Measurements from ENCODE around the gene STIMATE. TPM values are rescaled to one million over a fixed set of nuclear protein-coding genes. Genes with fewer than 3 reads are reported as not detected.

Gene STIMATE
- total and polyA plus RNA-seq, 2 of the 4 experiments (the other 2 are of a cell fraction): 10.6 to 17.8 TPM

- Histone ChIP-seq H3K56ac (ENCODE audit: extremely low read depth, insufficient read depth, low read length) (no peak overlapping the region), H2BK20ac (ENCODE audit: low read depth, low read length) (no peak overlapping the region), H3K36me3 (ENCODE audit: control insufficient read depth, insufficient read depth, low read length) (no peaks in the 10 kb centered on the region), H3K4me1 (ENCODE audit: control insufficient read depth, insufficient read depth, low read length) (peaks cover 1% of the 10 kb centered on the region; the same call in 1 of the 2 replicates), H4K20me1 (ENCODE audit: insufficient read depth, low read length) (no peaks in the 10 kb centered on the region), H2BK120ac (ENCODE audit: low read depth, low read length) (no peak overlapping the region), H2AFZ (replicated peaks; ENCODE audit: low read length, poor library complexity) (no peak overlapping the region), H2BK5ac (ENCODE audit: low read depth, low read length, poor library complexity, severe bottlenecking) (no peak overlapping the region), H4K5ac (ENCODE audit: low read depth, low read length) (no peak overlapping the region), H3K27me3 (ENCODE audit: control insufficient read depth, insufficient read depth, low read length) (peaks cover 27% of the 10 kb centered on the region; the same call in 1 of the 2 replicates), H2BK15ac (ENCODE audit: low read depth, low read length) (no peak overlapping the region), H3K4me2 (ENCODE audit: low read depth, low read length) (no peak overlapping the region), H3K4me3 (ENCODE audit: insufficient read depth, low read depth, low read length) (no peak overlapping the region), H3K9me3 (ENCODE audit: control insufficient read depth, insufficient read depth, low read length) (no peaks in the 10 kb centered on the region), H3K9me1 (ENCODE audit: insufficient read depth, low read length) (no peaks in the 10 kb centered on the region), H3K14ac (replicated peaks; ENCODE audit: low read depth, low read length) (no peak overlapping the region), H2AK9ac (replicated peaks; ENCODE audit: low read depth, low read length, poor library complexity) (no peak overlapping the region), H3K27ac (ENCODE audit: insufficient read depth, low read length) (no peak overlapping the region), H4K8ac (ENCODE audit: low read depth in 2 of 2, low read length in 2 of 2) (no peak overlapping the region), H4K91ac (ENCODE audit: insufficient read depth, low read depth, low read length) (no peak overlapping the region), H3K9ac (ENCODE audit: low read depth, low read length) (no peak overlapping the region), H3K23ac (ENCODE audit: low read depth, low read length) (no peak overlapping the region), H3K79me1 (ENCODE audit: low read depth in 1 of 2, low read length in 2 of 2) (no peaks in the 10 kb centered on the region), H3K4ac (ENCODE audit: low read depth, low read length) (no peak overlapping the region), H2AK5ac (ENCODE audit: low read depth, low read length) (no peak overlapping the region), H3K18ac (ENCODE audit: low read depth, low read length) (no peak overlapping the region)
- no peak for ATAC-seq (ENCODE audit: low read depth)
- DNase-seq: no peak
- BruUV-seq (replicated peaks): no TSS peak
- TF ChIP-seq CEBPB (IDR thresholded peaks at IDR 0.05; ENCODE audit: low read depth, low read length): no peak
- TF ChIP-seq FOS (IDR thresholded peaks at IDR 0.05; ENCODE audit: low read depth, low read length): no peak
- no peak for TF ChIP-seq RAD21 (IDR thresholded peaks at IDR 0.05; ENCODE audit: low read length)
- TF ChIP-seq, protein P1, sequence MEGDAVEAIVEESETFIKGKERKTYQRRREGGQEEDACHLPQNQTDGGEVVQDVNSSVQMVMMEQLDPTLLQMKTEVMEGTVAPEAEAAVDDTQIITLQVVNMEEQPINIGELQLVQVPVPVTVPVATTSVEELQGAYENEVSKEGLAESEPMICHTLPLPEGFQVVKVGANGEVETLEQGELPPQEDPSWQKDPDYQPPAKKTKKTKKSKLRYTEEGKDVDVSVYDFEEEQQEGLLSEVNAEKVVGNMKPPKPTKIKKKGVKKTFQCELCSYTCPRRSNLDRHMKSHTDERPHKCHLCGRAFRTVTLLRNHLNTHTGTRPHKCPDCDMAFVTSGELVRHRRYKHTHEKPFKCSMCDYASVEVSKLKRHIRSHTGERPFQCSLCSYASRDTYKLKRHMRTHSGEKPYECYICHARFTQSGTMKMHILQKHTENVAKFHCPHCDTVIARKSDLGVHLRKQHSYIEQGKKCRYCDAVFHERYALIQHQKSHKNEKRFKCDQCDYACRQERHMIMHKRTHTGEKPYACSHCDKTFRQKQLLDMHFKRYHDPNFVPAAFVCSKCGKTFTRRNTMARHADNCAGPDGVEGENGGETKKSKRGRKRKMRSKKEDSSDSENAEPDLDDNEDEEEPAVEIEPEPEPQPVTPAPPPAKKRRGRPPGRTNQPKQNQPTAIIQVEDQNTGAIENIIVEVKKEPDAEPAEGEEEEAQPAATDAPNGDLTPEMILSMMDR (conservative IDR thresholded peaks at IDR 0.05; ENCODE audit: low read depth, low read length): no peak
- TF ChIP-seq RCOR1 (IDR thresholded peaks at IDR 0.05; ENCODE audit: insufficient replicate concordance, low read length): no peak
- whole genome bisulfite sequencing, 2 experiments (ENCODE audit: extremely low coverage in 2 of 2, insufficient read length in 1 of 2): 100% methylated on average over 2 of the region's 9 CpGs; no CpG with 5 or more reads in 1 of the 2 experiments
- ChIA-PET CTCF (no interaction called here), POLR2A (ENCODE audit: unreplicated experiment) (interaction anchor here (0.5 kb wide), 1 partner anchor 10 kb away, joined by 3 read pairs; no protein-coding TSS in a partner anchor)
- in situ Hi-C loops (cut with MboI; ENCODE audit: low sequenced_read_pairs): no loop called here
- intact Hi-C loops (cut with micrococcal nuclease): no loop called here
- dilution Hi-C loops (cut with HindIII; ENCODE audit: low sequenced_read_pairs, unreplicated experiment): no loop called here
Observed at GRCh38 chr3:52793702-52794611, 103.4 kb downstream of the STIMATE start.

All from IMR-90 (cell line).